MCF 10A (cell line): ENCODE results near the gene NACA. TPM values are rescaled to one million over a fixed set of nuclear protein-coding genes. Genes with fewer than 3 reads are reported as not detected.
"Not testable (repeated sequence)": the region's sequence is repeated elsewhere in the genome, so short reads cannot be mapped to it uniquely, and the experiment has no call there.

Experiments used
- BruUV-seq: library from RNA; stranded (reverse); fragments of 400-500 nt; replicated peaks from 2 replicates; lab custom pipeline; 2021; lab: Mats Ljungman, UMichigan
- CTCF ChIA-PET: fragments of 300-600 bp; sonication (Branson Sonifier 250); formaldehyde crosslinking; extraction: SDS; loops from one replicate; lab custom pipeline; 2021; ENCODE audit warnings: antibody characterized with exemption, inconsistent platforms; lab: Yijun Ruan, JAX
- POLR2A ChIA-PET: fragments of 300-600, 350-650 bp; sonication (Branson Sonifier 250); formaldehyde crosslinking; extraction: SDS; loops from one replicate; lab custom pipeline; 2020; ENCODE audit warnings: antibody characterized with exemption, inconsistent platforms; lab: Yijun Ruan, JAX
- DNase-seq: peaks from one replicate; pipeline ENCODE4 v3.0.0-alpha.2; 2018; ENCODE audit not compliant: unreplicated experiment
- H3K27ac Mint-ChIP-seq: one replicate; pipeline ENCODE4 v1.8.0; 2022; ENCODE audit warnings: mild to moderate bottlenecking, low read depth, mixed read lengths; ENCODE audit not compliant: unreplicated experiment
- H3K27me3 Mint-ChIP-seq: one replicate; pipeline ENCODE4 v1.8.0; 2022; ENCODE audit warnings: mixed read lengths; ENCODE audit not compliant: insufficient read depth, unreplicated experiment
- H3K36me3 Mint-ChIP-seq: one replicate; pipeline ENCODE4 v1.8.0; 2022; ENCODE audit warnings: mild to moderate bottlenecking, moderate library complexity, mixed read lengths; ENCODE audit not compliant: insufficient read depth, unreplicated experiment
- H3K4me1 Mint-ChIP-seq: one replicate; pipeline ENCODE4 v1.8.0; 2022; ENCODE audit warnings: mixed read lengths; ENCODE audit not compliant: insufficient read depth, unreplicated experiment
- H3K4me3 Mint-ChIP-seq: one replicate; pipeline ENCODE4 v1.8.0; 2022; ENCODE audit warnings: mild to moderate bottlenecking, moderate library complexity, mixed read lengths; ENCODE audit not compliant: unreplicated experiment
- H3K9me3 Mint-ChIP-seq: one replicate; pipeline ENCODE4 v1.8.0; 2022; ENCODE audit warnings: mixed read lengths; ENCODE audit not compliant: unreplicated experiment
- CTCF ChIP-seq: fragments of 200-600 bp; IDR thresholded peaks from one replicate; pipeline ENCODE4 v1.8.0; 2022; ENCODE audit warnings: antibody characterized with exemption, mild to moderate bottlenecking; ENCODE audit not compliant: unreplicated experiment
- intact Hi-C: fragments of 100-400 bp; cut with micrococcal nuclease; formaldehyde crosslinking; loops from 2 replicates; pipeline ENCODE4 v1.14.1; 2022
- total RNA-seq: library from RNA; stranded (reverse); gene quantifications from 2 replicates; pipeline ENCODE4 v1.2.3, GENCODE V29; 2022

The NACA gene
- total RNA-seq, 1 experiment from 2014 or later: 1,274 TPM

DNA sequence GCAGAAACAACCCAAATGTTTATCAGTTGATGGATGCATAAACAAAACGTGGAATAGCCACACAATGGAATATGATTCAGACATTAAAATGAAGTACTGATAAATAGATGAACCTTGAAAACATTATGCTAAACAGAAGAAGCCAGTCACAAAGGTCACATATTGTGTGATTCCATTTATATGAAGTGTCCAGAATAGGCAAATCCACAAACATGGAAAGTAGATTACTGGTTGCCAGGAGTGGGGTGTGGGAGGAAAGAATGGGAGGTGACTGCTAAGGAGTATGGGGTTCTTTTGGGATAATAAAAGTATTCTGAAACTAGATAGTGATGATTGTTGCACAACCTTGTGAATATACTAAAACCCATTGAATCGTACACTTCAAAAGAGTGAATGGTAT lies 36.7 kb upstream of the NACA start:
- ChIA-PET POLR2A (interaction anchor here (1.0 kb wide), 1 partner anchor 224 kb away, joined by 5 read pairs; no protein-coding TSS in a partner anchor), CTCF (interaction anchor here (0.8 to 9.7 kb wide), 3 partner anchors 26 to 225 kb away, joined by 3 to 212 read pairs (median 3); no protein-coding TSS in a partner anchor)
- no peak for DNase-seq
- Mint-ChIP-seq H3K27me3 (no peaks in the 10 kb centered on the region), H3K9me3 (peaks cover 7% of the 10 kb centered on the region), H3K27ac (no peak overlapping the region), H3K4me1 (peaks cover 10% of the 10 kb centered on the region), H3K36me3 (no peaks in the 10 kb centered on the region), H3K4me3 (no peak overlapping the region)
- no peak for TF ChIP-seq CTCF
- intact Hi-C loops: no loop called here
- BruUV-seq: no TSS peak

- H3K4me1 Mint-ChIP-seq: peaks cover 10% of the 10 kb centered on the region
- no peak overlapping the region for H3K27ac Mint-ChIP-seq
- DNase-seq: no peak
- no peaks in the 10 kb centered on the region for H3K27me3 Mint-ChIP-seq
- CTCF ChIA-PET: interaction anchor here (0.6 to 9.7 kb wide), 9 partner anchors 9 to 628 kb away, joined by 3 to 212 read pairs (median 5); partner anchors contain the start of genes STAT6 and ZBTB39
- BruUV-seq: no TSS peak
- POLR2A ChIA-PET: interaction anchor here (6.0 kb wide), 1 partner anchor 227 kb away, joined by 38 read pairs; no protein-coding TSS in a partner anchor
- peaks cover 7% of the 10 kb centered on the region for H3K9me3 Mint-ChIP-seq
- no peak overlapping the region for H3K4me3 Mint-ChIP-seq
- intact Hi-C loops: no loop called here
- no peak for TF ChIP-seq CTCF
- H3K36me3 Mint-ChIP-seq: no peaks in the 10 kb centered on the region
Observed at GRCh38 chr12:56760460-56760859, 35.4 kb upstream of the NACA start.

DNA sequence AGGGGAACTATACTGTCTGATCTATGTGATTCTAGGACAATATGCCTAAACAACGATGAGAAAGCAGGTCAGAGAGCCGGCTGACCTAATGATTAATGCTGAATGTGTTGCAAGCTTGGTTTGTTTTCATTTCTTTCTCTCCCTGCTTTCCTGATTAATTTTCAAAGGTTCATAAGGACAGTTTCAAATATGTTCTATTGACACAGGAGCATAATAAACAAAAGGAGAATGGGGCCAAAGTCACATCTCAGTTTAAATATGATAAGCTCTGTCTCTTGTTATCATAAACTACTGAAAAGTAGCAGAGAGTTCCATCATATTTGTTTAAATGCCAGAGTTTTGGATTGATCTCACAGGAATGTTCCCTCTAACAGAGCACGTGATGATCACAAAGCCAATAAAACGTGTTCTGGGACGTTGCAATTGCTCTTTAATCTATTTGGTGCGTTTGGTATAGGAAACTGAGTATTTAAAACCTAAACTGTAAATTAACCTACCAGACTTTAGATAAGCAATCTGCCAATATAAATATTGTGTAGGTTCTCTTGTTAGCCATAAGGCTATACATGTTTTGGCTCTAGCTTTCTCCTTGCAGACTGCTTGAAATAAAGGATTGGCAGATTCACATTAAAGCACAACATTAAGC lies 34.3 kb upstream of the NACA start:
- intact Hi-C loops: loop anchor here (5.0 kb wide), 1 partner anchor 78 kb away; no protein-coding TSS in a partner anchor
- no peak overlapping the region for H3K27ac Mint-ChIP-seq
- CTCF ChIA-PET: interaction anchor here (0.6 to 9.7 kb wide), 16 partner anchors 10 to 629 kb away, joined by 3 to 212 read pairs (median 4); partner anchors contain the start of genes STAT6 and ZBTB39
- DNase-seq: no peak
- no peak overlapping the region for H3K4me3 Mint-ChIP-seq
- BruUV-seq: no TSS peak
- peaks cover 10% of the 10 kb centered on the region for H3K4me1 Mint-ChIP-seq
- H3K36me3 Mint-ChIP-seq: no peaks in the 10 kb centered on the region
- POLR2A ChIA-PET: interaction anchor here (0.8 to 6.0 kb wide), 4 partner anchors 10 to 228 kb away, joined by 3 to 38 read pairs (median 4); no protein-coding TSS in a partner anchor
- no peaks in the 10 kb centered on the region for H3K27me3 Mint-ChIP-seq
- TF ChIP-seq CTCF: no peak
- peaks cover 7% of the 10 kb centered on the region for H3K9me3 Mint-ChIP-seq

DNA sequence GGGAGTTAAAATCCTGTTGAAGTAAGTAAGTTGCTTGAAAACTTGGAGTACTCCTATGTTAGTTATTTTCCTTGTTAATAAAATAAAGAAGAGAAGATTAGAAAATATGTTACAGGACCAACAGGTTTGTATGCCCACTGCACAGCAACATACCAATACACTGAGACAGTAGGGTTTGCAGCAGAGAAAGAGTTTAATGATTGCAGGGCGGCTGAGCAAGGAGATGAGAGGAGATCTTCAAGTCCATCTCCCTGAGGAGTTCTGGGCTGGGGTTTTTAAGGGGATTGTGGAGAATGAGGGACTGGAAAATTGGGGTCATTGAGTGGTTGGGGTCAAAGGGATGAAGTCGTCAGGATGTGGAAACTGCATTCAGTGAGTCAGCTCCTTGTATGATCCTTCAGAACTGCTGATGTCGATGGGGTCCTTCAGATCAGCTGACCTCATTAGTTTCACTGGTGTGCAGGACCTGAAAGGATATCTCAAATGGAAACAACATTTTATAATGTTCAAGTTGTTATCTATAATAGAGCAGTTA lies 33.7 kb upstream of the NACA start:
- no peak overlapping the region for H3K4me3 Mint-ChIP-seq
- no peak for DNase-seq
- no peak for TF ChIP-seq CTCF
- no peaks in the 10 kb centered on the region for H3K36me3 Mint-ChIP-seq
- H3K4me1 Mint-ChIP-seq: peaks cover 5% of the 10 kb centered on the region
- CTCF ChIA-PET: interaction anchor here (0.6 to 9.7 kb wide), 21 partner anchors 10 to 368 kb away, joined by 3 to 212 read pairs (median 4); partner anchors contain the start of genes NACA, STAT6 and ZBTB39
- no peaks in the 10 kb centered on the region for H3K27me3 Mint-ChIP-seq
- BruUV-seq: no TSS peak
- peaks cover 7% of the 10 kb centered on the region for H3K9me3 Mint-ChIP-seq
- peak overlapping the region; percentile 39 for H3K27ac Mint-ChIP-seq
- POLR2A ChIA-PET: interaction anchor here (1.1 to 6.0 kb wide), 4 partner anchors 10 to 229 kb away, joined by 3 to 38 read pairs (median 4); no protein-coding TSS in a partner anchor
- intact Hi-C loops: loop anchor here (5.0 kb wide), 1 partner anchor 79 kb away; no protein-coding TSS in a partner anchor

DNA sequence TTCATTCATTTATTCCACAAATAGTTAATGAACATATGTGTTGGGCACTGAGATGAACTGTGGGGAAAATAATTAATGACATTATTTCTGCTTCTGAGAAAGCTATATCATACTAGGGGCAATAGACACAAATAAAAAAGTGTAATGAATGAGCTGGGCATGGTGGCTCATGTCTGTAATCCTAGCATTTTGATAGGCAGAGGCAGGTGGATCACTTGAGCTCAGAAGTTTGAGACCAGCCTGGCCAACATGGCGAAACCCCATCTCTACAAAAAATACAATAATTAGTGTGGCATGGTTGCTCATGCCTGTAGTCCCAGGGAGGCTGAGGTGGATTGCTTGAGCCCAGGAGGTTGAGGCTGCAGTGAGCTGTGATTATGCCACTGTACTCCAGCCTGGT lies 32.9 kb upstream of the NACA start:
- H3K9me3 Mint-ChIP-seq, BruUV-seq, H3K4me1 Mint-ChIP-seq, H3K4me3 Mint-ChIP-seq, H3K27me3 Mint-ChIP-seq, H3K36me3 Mint-ChIP-seq, DNase-seq, H3K27ac Mint-ChIP-seq: not testable (repeated sequence)
- ChIA-PET POLR2A (interaction anchor here (0.6 to 6.0 kb wide), 5 partner anchors 11 to 230 kb away, joined by 3 to 38 read pairs (median 3); partner anchors contain the start of gene PTGES3), CTCF (interaction anchor here (0.6 to 9.7 kb wide), 34 partner anchors 9 to 711 kb away, joined by 3 to 212 read pairs (median 4); partner anchors contain the start of genes NACA and ZBTB39)
- intact Hi-C loops: loop anchor here (1.0 to 5.0 kb wide), 4 partner anchors 79 to 303 kb away; no protein-coding TSS in a partner anchor
